GM21526 (cell line): ENCODE measurements around the gene R3HDM2.

Experiments used
- ATAC-seq: cut with Tn5 transposase; IDR thresholded peaks from one replicate; pipeline ENCODE4 v1.9.1; 2021; ENCODE audit warnings: moderate library complexity; ENCODE audit not compliant: unreplicated experiment, low FRiP score

R3HDM2 gene

GRCh38 chr12:57235017-57235727 lies 195.7 kb downstream of the R3HDM2 start:
- ATAC-seq, result no peak

- ATAC-seq, result no peak
Observed at GRCh38 chr12:57234571-57235016, 196.2 kb downstream of the R3HDM2 start.

GRCh38 chr12:57234233-57234570 lies 196.6 kb downstream of the R3HDM2 start:
- no peak for ATAC-seq

GRCh38 chr12:57233357-57234232 lies 197.2 kb downstream of the R3HDM2 start:
- no peak for ATAC-seq

- ATAC-seq, result no peak
Observed at GRCh38 chr12:57232156-57232756, 198.6 kb downstream of the R3HDM2 start.

- ATAC-seq, result no peak
Observed at GRCh38 chr12:57231276-57232021, 199.4 kb downstream of the R3HDM2 start.

- ATAC-seq, result no peak
Observed at GRCh38 chr12:57230381-57231155, 200.3 kb downstream of the R3HDM2 start.

- ATAC-seq, result peak; percentile 51
Observed at GRCh38 chr12:57229634-57230380, 201.0 kb downstream of the R3HDM2 start, which contains the start of gene SHMT2. TSS of gene SHMT2 (plus strand) at chr12:57229711. CDS start at chr12:57229779, 68 bp downstream.

- ATAC-seq, result peak; percentile 5
Observed at GRCh38 chr12:57229046-57229633, 201.7 kb downstream of the R3HDM2 start.

GRCh38 chr12:57227315-57228115 lies 203.3 kb downstream of the R3HDM2 start:
- ATAC-seq, result no peak

- ATAC-seq, result no peak
Observed at GRCh38 chr12:57226588-57227314, 204.1 kb downstream of the R3HDM2 start.

- ATAC-seq, result no peak
Observed at GRCh38 chr12:57225680-57226210, 205.1 kb downstream of the R3HDM2 start.

GRCh38 chr12:57224973-57225679 lies 205.7 kb downstream of the R3HDM2 start:
- ATAC-seq, result no peak

GRCh38 chr12:57224278-57224972 lies 206.4 kb downstream of the R3HDM2 start:
- no peak for ATAC-seq

GRCh38 chr12:57223191-57224165 lies 207.4 kb downstream of the R3HDM2 start:
- no peak for ATAC-seq
